Panc1 (cell line): ENCODE data around the gene SNORC. TPM values are rescaled to one million over a fixed set of nuclear protein-coding genes. Genes with fewer than 3 reads are reported as not detected.

Experiments
- ATAC-seq: fragments of 200-7000 bp; cut with Tn5 transposase; 2 replicates; pipeline ENCODE4 v1.9.1; 2020; ENCODE audit warnings: mild to moderate bottlenecking, moderate library complexity
- BruUV-seq: library from RNA; stranded (reverse); fragments of 400-500 nt; replicated peaks from 2 replicates; lab custom pipeline; 2021; lab: Mats Ljungman, UMichigan
- CTCF ChIA-PET: fragments of 300-600 bp; sonication (Branson Sonifier 250); formaldehyde crosslinking; loops from one replicate; lab custom pipeline; 2022; ENCODE audit warnings: antibody characterized with exemption; lab: Charles Lee
- POLR2A ChIA-PET: fragments of 300-600 bp; sonication (Branson Sonifier 250); formaldehyde crosslinking; loops from one replicate; lab custom pipeline; 2022; ENCODE audit warnings: antibody characterized with exemption; lab: Charles Lee
- DNase-seq: peaks from one replicate; pipeline ENCODE4 v3.0.0-alpha.2; 2010; ENCODE audit warnings: low read depth, low spot score
- H3K27ac ChIP-seq: 2 replicates; pipeline ENCODE4 v1.5.1; 2011; ENCODE audit warnings: mild to moderate bottlenecking, low read length, inconsistent platforms
- H3K27me3 ChIP-seq: fragments of 200-500 bp; sonication (Bioruptor generic); 2 replicates; pipeline ENCODE4 v1.6.0; 2014; ENCODE audit warnings: low read length, inconsistent platforms; ENCODE audit not compliant: control insufficient read depth, insufficient read depth
- H3K36me3 ChIP-seq: fragments of 200-500 bp; sonication (Bioruptor generic); 2 replicates; pipeline ENCODE4 v1.5.1; 2014; ENCODE audit warnings: inconsistent platforms, mild to moderate bottlenecking, low read length, moderate library complexity; ENCODE audit not compliant: control insufficient read depth, insufficient read depth
- H3K4me1 ChIP-seq: 2 replicates; pipeline ENCODE4 v1.5.1; 2011; ENCODE audit warnings: inconsistent platforms, mild to moderate bottlenecking, low read length, moderate library complexity; ENCODE audit not compliant: control insufficient read depth, insufficient read depth
- H3K4me3 ChIP-seq, 2 experiments: 2 replicates each; pipeline ENCODE4 v1.5.1; 2011 to 2012; ENCODE audit warnings: low read depth in 2 of 2, low read length in 2 of 2, mild to moderate bottlenecking in 2 of 2, inconsistent platforms in 1 of 2, moderate library complexity in 1 of 2
- H3K9me3 ChIP-seq: fragments of 200-500 bp; sonication (Bioruptor generic); 2 replicates; pipeline ENCODE4 v1.5.1; 2014; ENCODE audit warnings: low read depth, mild to moderate bottlenecking, inconsistent platforms, low read length, moderate library complexity; ENCODE audit not compliant: control insufficient read depth, insufficient read depth
- CTCF ChIP-seq: fragments of 450-650 bp; IDR thresholded peaks from 2 replicates; pipeline ENCODE4 v1.5.1; 2017; ENCODE audit warnings: mild to moderate bottlenecking
- POLR2AphosphoS5 ChIP-seq: IDR thresholded peaks from 2 replicates; pipeline ENCODE4 v1.6.1; 2012; ENCODE audit warnings: mild to moderate bottlenecking, low read depth, low read length, moderate library complexity
- REST ChIP-seq, 2 experiments: IDR thresholded peaks; 2 replicates each; pipeline ENCODE4 v1.6.1; 2011 to 2012; ENCODE audit warnings: low read depth in 2 of 2, control low read depth in 1 of 2, low read length in 1 of 2, mild to moderate bottlenecking in 1 of 2, moderate library complexity in 1 of 2; ENCODE audit not compliant: insufficient read depth in 1 of 2
- SIN3A ChIP-seq: IDR thresholded peaks from 2 replicates; pipeline ENCODE4 v1.6.1; 2012; ENCODE audit warnings: low read depth, mild to moderate bottlenecking, low read length, moderate library complexity, borderline replicate concordance; ENCODE audit not compliant: insufficient read depth
- TCF7L2 ChIP-seq: IDR thresholded peaks from 2 replicates; pipeline ENCODE4 v1.6.1; 2011; ENCODE audit warnings: mild to moderate bottlenecking, low read depth, low read length, inconsistent platforms
- in situ Hi-C: cut with HindIII; loops from 2 replicates; pipeline ENCODE4 v1.10.0; 2016; ENCODE audit warnings: low sequenced_read_pairs, low pct_unique_long_range_greater_than_20kb
- intact Hi-C: fragments of 100-400 bp; cut with micrococcal nuclease; formaldehyde crosslinking; loops from one replicate; pipeline ENCODE4 v1.10.0; 2022; ENCODE audit not compliant: unreplicated experiment
- total RNA-seq: library from RNA; stranded (reverse); gene quantifications from one replicate; pipeline ENCODE4 v1.2.1, GENCODE V29; 2021; ENCODE audit not compliant: unreplicated experiment

The SNORC gene
- total RNA-seq, 1 experiment from 2014 or later, result 6.8 TPM

- no peak overlapping the region for H3K27ac ChIP-seq
- POLR2A ChIA-PET, result no interaction called here
- no peaks in the 10 kb centered on the region for H3K4me1 ChIP-seq
- no peak for TF ChIP-seq SIN3A
- no peak for TF ChIP-seq TCF7L2
- no peak for TF ChIP-seq POLR2AphosphoS5
- no peak for TF ChIP-seq CTCF
- no peak for TF ChIP-seq REST (IDR thresholded peaks at IDR 0.05; ENCODE audit: insufficient read depth in 1 of 2, low read depth in 2 of 2, low read length in 1 of 2)
- H3K27me3 ChIP-seq, result no peaks in the 10 kb centered on the region
- intact Hi-C loops, result no loop called here
- in situ Hi-C loops, result no loop called here
- DNase-seq (no peak), ATAC-seq (no peak)
- BruUV-seq, result no TSS peak
- H3K4me3 ChIP-seq, result no peak overlapping the region
- no peaks in the 10 kb centered on the region for H3K9me3 ChIP-seq
- H3K36me3 ChIP-seq, result no peaks in the 10 kb centered on the region
- CTCF ChIA-PET, result no interaction called here
These were observed 18.2 kb downstream of the SNORC start for GRCh38 chr2:232888099-232888836.

GRCh38 chr2:232888839-232889529 is 18.9 kb downstream of the SNORC start:
- Histone ChIP-seq H3K27ac (no peak overlapping the region), H3K36me3 (no peaks in the 10 kb centered on the region), H3K4me1 (no peaks in the 10 kb centered on the region), H3K9me3 (no peaks in the 10 kb centered on the region), H3K4me3 (no peak overlapping the region), H3K27me3 (no peaks in the 10 kb centered on the region)
- no peak for TF ChIP-seq SIN3A
- no peak for TF ChIP-seq REST (IDR thresholded peaks at IDR 0.05; ENCODE audit: insufficient read depth in 1 of 2, low read depth in 2 of 2, low read length in 1 of 2)
- no peak for TF ChIP-seq POLR2AphosphoS5
- DNase-seq (no peak), ATAC-seq (no peak)
- intact Hi-C loops, result no loop called here
- BruUV-seq, result no TSS peak
- in situ Hi-C loops, result no loop called here
- POLR2A ChIA-PET, result no interaction called here
- CTCF ChIA-PET, result no interaction called here
